OCI-M1 (cell line): Measurements from ENCODE around the gene CCT3.
A peak's percentile ranks its signal among the peaks of the same experiment; 100 is the strongest.
"Not testable (repeated sequence)": the region's sequence is repeated elsewhere in the genome, so short reads cannot be mapped to it uniquely, and the experiment has no call there.

Experiments
- DNase-seq: peaks from one replicate; lab custom pipeline; 2025; lab: John Stamatoyannopoulos, UW

Gene CCT3

DNA sequence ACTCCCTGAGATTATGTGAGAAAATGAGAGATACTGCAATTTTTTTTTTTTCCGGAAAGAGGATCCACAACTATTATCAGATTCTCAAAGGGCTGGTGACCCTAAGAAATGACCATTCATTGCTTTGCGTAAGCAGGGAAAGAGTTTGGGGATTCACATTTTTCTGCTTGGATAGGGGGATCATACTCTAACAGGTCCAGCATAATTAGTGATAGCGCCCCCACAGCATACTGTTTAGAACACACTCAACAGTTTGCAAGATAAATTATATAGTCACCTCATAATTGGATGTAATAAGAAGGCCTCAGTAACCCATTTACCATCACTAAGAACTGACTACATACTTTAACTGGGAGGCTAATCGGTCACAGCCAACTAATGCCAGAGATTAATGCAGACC is 1.9 kb downstream of the CCT3 start:
- peak; percentile 49 for DNase-seq

DNA sequence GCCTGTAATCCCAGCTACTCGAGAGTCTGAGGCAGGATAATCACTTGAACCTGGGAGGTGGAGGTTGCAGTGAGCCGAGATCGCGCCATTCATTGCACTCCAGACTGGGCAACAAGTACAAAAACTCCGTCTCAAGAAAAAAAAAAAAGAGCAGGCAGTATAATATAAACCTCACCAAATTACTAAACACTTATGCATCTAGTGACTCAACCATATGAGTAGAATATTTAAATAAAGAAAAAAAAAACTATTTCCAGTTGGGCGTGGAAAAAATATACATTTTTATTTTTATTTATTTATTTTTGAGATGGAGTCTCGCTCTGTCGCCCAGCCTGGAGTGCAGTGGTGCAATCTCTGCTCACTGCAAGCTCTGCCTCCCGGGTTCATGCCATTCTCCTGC is 14.9 kb downstream of the CCT3 start:
- not testable (repeated sequence) for DNase-seq

DNA sequence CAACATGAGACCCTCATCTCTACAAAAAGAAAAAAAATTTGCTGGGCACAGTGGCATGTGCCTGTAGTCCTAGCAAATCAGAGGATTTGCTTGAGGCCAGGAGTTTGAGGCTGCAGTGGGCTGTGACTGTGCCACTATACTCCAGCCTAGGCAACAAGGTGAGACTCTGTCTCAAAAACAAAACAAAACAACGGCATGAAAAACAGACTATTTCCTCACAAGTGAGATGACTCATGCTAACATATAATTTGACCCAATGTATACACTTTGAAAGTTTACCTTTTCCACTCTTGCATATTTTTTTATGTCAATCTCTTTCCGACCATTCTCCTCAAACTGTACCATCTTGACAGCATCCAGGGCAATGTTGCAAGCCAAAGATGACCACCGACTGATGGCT is 17.5 kb downstream of the CCT3 start:
- no peak for DNase-seq

DNA sequence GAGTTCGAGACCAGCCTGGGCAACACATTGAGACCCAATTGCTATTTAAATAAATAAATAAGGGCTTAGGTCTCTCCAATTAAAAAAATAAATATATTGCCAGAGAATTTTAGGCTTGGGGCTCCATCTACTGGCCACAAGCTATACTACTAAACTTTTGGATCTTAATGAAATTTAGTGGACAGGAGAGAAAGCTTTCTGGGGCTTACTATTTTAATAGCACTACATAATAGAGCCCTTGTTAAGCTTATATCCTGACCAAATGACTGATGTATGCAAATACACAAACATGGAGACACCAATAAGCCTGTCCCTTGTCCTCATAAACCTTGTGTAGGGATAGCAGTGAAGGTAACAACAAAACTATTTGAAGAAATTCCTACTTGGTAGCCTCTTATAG is 18.4 kb downstream of the CCT3 start:
- peak; percentile 61 for DNase-seq

DNA sequence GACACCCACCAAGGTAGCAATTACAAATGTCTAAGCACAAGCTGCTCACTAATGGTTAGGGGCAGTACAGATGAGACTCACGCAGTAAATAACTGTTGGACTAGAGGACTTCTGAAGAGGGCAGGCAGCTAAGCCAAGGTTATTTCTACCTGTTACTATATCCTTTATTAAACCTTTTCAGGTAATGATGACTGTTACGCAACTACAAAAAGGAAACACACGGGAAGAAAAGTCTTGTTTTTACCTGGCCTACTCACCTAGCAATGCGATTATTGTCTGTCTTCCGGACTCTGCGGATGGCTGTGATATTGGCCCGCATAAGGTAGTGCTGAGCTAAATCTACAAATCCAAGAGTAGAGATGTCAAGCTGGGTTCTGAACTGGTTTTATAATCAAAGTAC is 21.2 kb downstream of the CCT3 start:
- no peak for DNase-seq

DNA sequence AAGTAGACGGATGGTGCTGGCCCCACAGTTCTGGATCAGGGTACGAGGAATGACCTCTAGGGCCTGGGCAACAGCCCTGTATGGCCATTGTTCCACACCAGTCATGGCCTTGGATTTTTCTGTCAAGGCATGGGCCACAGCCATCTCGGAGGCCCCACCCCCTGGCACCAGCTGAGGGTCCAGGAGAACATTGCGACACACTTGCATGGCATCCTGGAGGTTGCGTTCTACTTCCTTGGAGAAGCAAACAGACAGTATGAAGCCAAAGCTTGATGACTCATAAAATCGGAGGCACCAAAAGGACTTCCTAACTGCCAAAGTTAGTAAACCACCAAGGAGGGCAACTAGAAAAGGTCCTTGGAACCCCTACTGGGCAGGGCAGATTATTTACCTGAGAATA is 27.1 kb downstream of the CCT3 start:
- no peak for DNase-seq

DNA sequence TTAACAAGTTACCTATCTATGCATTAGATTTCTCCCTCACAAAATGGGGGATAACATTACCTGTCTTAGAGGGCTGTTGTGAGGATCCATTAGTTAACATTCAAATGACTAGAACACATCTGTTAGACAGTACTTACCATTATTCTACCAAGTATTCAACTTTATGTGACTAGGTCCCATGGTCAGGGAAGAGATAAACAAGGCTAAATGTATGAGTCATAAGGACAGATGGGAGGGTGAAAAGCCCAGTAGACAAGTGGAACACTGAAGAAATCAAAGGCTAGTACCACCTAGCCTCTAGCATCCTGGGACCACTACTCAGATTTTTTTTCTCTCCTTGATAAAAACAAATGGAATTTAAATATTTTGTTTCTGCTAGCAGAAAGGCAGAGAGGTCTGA is 30.0 kb downstream of the CCT3 start:
- DNase-seq: no peak

DNA sequence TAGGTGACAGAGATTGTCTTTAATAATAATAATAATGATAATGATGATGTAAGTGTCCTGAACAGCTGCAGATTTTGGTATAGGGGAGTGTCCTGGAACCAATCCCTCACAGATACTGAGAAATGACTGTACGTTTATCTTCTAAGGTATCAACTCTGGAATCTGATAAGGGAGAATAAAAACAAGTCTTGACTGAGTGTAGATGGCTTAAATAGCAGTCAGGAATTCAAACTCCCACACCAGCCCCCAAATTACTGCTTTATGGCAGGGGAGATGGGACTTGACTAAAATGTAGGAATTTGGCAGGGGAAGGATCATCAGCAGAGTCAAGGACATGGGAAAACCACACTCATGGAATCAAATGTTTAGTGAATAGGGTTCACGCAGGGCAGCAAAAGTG is 32.9 kb downstream of the CCT3 start:
- no peak for DNase-seq

DNA sequence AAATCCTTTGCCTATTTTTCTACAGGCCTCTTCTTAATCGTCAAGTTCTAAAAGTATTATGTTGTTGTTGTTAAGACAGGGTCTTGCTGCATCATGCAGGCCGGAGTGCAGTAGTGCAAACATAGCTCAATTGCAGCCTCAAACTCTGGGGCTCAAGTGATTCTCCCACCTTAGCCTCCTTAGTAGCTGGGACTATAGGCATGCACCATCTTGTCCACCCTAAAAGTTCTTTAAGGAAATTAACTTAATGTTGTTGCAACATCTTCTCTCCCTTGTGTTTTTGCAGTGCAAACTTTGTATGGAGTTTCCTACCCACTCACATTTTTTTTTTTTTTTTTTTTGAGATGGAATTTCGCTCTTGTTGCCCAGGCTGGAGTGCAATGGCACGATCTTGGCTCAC is 34.9 kb downstream of the CCT3 start:
- no peak for DNase-seq

DNA sequence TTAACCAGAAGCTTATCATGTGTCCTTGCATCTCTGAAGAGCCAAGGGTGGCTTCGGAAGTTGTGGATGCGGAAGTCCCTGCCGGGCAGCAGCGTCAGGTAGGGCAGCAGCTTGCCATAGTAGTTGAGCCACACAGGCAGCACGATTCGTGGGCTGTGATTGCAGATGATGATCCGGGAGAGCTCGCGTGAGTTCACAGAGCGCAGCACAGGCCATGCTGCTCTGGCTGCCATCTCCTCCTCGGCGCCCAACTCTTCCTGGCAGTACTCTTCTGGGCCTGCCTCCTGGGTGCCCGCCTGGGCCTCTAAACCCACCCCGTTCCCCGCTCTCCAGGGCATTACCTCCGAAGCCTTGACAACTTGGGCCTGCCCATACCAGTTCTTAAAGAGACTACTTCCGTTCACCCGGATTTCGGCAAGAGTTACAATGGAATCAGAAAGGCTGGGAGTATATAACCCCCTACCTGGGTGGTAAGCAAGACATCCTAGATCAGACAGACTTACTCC is 39.2 kb downstream of the CCT3 start, which contains the start of gene VHLL:
Gene VHLL (minus strand): TSS at position 456 of the 506 bp plus-strand sequence. CDS start 118 bp downstream, at position 338.
- DNase-seq: no peak

DNA sequence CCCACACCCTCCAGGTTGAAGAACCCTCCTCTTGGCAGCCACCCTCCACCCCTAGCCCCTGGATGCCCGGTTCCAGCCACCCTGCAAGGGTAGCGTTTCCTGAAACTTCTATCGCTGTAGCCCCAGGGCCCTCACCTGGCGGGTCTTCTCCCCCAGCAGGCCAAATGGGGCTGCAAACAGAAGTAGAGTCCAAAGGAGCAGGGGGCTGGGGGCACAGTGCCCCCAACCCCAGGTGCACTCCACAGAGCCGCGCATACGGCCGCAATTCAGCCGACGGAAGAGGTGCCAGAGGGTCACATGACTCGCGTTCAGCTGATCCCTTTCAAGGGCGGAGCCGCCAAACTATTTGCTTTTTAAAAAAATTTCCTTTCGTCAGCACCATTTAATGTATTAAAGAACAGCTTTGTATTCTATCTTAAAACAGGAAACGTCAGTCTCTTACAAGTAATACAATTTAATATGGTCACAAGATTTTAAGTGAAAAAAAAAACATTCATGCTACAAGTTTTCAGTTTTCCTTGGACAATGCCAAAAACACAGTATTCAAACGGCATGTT is 42.6 kb downstream of the CCT3 start, which contains the start of gene GLMP:
Gene GLMP (minus strand): TSS at position 289 of the 557 bp plus-strand sequence. CDS start 34 bp downstream, at position 255.
- peak; percentile 83 for DNase-seq

DNA sequence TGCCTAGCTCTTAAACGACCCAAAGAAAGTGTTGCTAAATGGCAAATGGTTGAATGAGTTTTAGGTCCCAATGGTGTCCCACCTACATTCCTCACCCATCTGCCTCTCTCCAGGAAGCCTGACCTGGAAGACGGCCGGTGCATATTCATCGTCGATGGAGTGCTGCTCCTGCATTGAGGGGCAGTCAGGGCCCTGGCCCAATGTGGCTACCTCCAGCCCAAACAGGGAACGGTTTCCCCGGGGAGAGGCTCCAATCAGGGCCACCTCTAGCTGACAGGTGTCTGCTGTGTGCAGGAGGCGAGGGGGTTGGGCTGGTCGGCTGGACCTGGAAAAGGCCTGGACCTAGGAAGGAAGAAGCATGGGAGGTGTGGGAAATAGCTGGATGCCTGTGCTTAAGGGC is 44.2 kb downstream of the CCT3 start:
- no peak for DNase-seq

DNA sequence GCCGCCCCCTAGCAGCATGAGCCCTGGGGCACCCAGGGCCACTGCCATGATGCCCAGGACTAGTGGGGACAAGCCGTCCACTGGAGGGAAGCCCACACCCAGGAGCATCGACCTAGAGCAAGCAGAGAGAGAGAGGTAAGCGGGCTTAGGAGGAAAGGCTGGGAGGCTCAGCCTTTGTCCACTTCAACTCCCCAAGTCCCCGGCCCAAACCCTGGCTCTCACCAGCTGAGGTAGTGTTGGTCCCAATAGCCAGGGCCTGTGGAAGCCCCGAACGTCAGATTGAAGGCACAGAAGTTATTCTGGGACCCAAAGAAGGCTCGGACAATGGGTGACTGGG is 45.0 kb downstream of the CCT3 start:
- no peak for DNase-seq

DNA sequence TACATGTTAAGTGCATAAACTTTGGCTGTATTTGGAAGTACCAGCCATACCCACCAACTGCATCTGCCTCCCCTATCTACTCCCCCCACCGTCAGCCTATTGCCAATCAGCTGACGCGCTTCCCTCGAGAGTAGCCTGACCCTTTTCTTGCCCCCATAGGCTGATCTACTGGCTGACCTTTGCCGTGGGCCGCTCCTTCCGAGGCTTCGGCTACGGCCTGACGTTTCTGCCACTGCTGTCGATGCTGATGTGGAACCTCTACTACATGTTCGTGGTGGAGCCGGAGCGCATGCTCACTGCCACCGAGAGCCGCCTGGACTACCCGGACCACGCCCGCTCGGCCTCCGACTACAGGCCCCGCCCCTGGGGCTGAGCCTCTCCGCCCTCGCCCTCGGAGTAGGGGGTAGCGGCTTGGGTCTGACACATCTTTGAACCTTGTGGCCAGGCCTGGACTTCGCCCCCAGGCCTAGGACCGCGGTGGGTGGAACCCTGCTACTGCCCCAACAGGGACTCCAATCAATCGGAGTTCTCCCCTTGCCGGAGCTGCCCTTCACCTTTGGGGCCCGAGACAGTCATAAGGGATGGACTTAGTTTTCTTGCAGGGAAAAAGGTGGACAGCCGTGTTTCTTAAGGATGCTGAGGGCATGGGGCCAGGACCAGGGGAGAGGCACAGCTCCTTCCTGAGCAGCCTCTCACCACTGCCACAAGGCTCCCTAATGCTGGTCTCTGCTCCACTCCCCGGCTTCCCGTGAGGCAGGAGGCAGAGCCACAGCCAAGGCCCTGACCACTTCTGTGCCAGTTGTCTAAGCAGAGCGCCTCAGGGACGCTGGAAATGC is 46.6 kb downstream of the CCT3 start:
- DNase-seq: no peak

DNA sequence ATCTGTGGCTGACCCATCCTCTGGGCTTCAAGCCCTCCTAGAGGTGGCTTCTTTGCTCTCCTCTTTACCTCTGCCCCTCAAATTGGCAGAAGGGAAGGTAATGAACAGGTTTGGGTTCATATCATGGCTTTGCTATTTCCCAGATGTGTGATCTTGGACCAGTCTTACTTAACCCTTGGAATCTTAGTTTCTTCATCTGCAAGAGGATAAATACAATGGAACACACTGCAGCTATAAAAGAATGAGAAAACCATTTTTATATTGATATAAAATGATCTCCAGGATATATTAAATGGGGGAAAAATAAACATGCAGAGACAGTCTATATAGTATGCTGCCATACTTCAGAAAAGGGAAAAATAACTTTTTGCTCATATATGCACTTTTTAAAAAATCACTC is 48.2 kb downstream of the CCT3 start:
- no peak for DNase-seq

DNA sequence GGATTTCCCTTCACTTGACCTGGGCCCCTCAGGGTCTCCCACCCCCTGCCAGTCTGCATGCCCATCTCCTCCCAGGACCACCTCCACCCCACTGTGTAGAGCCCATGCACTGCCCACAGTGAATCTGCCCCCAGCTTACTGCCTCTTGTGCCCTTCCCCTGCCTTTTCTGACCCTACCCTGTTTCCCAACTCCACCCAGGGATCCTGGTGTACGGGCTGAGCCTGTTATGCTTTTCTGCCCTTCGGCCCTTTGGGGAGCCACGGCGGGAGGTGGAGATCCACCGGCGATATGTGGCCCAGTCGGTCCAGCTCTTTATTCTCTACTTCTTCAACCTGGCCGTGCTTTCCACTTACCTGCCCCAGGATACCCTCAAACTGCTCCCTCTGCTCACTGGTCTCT is 52.0 kb downstream of the CCT3 start:
- no peak for DNase-seq

DNA sequence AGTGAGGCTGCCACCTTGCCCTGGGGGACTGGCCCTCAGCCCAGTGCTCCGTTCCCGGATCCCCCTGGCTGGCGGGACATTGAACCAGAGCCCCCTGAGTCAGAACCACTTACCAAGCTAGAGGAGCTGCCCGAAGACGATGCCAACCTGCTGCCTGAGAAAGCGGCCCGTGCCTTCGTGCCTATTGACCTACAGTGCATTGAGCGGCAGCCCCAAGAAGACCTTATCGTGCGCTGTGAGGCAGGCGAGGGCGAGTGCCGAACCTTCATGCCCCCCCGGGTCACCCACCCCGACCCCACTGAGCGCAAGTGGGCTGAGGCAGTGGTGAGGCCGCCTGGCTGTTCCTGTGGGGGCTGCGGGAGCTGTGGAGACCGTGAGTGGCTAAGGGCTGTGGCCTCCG is 52.7 kb downstream of the CCT3 start:
- DNase-seq: no peak

DNA sequence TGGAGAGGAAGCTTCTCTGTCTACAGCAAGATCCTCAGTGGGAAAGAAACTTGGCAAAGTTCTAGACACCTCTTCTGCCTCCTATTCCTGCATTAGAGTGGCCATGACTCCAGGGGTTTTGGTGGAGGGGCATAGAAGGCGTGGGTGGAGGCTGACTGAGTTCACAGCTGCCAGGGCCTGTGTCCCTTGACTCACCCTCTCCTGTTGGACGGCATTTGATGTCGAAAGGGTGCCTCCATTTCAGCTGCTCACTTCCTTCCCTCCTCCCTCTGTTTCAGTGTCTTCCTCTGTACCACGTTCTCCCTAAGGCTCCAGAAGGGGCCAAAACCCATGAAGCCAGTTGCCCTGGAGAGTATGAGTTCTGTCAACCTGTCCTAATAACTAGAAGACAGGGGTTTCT is 53.3 kb downstream of the CCT3 start:
- DNase-seq: no peak

DNA sequence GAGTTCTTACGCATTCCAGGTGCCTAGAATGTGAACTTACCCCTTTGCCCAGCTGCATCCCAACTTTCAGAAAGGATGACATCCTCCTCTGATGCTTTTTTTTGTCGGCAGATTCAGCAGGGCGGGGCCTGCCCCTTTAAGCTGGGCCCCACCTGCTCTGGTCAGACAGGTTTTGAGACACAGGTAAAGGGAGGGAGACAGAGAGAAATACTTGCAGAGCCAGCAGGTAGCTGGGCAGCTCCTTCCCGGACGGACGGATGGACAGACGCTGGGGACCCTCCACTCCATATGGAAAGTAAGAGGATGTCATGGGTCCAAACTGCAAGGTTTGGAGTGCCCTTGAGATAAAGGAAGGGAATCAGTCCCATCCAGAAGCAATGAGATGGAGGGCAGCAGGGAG is 54.0 kb downstream of the CCT3 start, which contains the start of gene TMEM79:
Gene TMEM79 (plus strand): TSS at position 214 of the 400 bp plus-strand sequence. CDS start 902 bp downstream, outside the sequence.
- no peak for DNase-seq

DNA sequence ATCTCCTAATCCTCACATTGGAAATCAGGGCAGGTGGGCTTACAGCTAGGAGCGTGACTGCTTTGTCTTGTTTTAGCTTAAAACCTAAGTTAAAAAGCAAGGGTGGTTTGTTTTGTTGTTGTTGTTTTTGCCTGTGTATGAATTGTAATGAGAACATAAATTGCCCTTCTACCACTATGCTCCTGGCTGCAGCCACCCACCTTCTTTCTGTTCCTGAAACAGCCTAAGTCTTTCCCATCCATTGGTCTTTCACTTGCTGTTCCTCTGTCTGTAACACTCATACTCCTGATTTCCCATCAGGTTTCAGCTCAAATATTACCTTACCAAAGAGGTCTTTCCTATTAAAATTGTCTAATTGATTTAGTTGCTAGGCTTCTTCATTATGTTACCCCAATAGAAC is 54.6 kb downstream of the CCT3 start:
- DNase-seq: no peak

DNA sequence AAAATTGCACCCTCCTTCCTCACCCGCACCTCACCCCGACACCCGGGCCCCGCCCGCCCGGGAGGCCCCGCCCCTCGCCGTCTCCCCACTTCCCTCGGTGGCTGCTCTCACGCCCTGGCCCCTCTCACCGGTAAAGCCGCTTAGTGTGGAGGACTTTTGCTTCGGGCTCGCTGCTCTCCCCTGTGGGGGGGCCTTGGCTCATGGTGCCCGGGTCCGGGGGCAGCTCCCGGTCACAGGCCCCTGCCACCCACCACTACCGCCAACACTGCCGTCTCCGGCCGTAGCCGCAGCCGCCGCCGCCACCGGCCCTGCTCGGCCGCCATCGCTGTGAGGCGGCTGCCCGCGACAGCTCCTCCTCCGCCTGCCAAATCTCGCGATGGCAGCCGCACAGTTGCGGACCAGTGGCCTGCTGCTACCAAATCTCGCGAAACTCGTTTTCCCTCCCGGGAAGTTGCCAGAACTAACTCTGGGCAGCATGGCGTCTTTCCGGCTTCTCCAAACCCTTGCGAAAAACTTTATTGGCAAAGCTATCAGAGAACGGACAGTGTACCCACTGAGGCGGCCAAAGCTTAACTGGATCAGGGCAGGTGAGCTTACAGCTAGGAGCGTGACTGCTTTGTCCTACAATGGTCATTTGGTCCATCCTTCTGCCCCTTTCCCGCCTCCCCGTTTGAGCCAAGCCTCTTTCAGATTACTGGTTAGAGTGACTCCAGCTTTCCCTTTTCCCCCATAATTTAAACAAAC is 55.4 kb downstream of the CCT3 start, which contains the start of gene SMG5:
Gene SMG5 (minus strand): TSS at position 347 of the 744 bp plus-strand sequence. CDS start 145 bp downstream, at position 202.
- peak; percentile 99 for DNase-seq

DNA sequence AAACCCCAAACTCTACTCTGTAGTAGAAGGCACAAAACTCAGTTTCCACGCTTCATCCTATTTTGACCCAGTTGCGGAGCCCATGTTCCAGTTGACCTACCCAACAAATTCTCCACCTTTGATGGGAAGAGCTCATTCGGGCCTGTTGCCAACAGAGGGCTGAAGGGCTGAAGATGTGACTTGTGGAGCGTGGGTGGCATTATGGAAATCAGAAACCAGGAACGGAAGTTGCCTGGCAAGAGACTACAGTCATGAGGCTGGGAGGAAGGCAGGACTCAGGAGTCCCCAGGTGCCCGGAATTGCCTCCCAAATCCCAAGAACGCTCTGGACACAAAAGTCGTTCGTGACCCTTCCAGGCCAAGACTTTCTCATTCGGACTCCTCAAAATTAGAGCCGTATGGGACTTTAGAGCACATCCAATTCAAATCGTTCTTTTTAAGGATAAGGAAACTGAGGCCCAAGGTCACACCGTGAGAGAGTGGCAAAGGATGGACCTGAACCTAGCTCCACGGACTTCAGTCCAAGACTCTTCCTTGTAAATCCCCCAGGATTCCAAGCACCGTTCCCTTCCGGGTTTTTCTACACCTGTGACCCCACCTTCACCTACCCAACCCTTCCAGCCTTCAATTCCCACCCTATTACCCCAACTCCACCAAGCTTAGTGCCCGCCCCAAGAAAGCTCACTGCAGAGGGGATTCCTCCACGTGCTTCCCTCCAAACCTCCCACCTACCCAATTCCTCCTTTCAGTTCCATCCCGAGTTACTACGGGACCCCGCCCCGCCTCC is 56.2 kb downstream of the CCT3 start:
- peak; percentile 60 for DNase-seq
